HepG2 (cell line): Measurements from ENCODE around the gene UTP4. TPM values are rescaled to one million over a fixed set of nuclear protein-coding genes. Genes with fewer than 3 reads are reported as not detected.

Experiments
- BRCA1 ChIP-seq: sonication (generic); formaldehyde crosslinking; IDR thresholded peaks from 2 replicates; pipeline ENCODE4 v1.4.0; 2020; ENCODE audit warnings: missing genetic modification reagents
- CREB1 ChIP-seq, 2 experiments: fragments of 450-650 bp in 1 of 2; IDR thresholded peaks; 2 replicates each; pipeline ENCODE4 v1.6.1; 2016 to 2017; ENCODE audit warnings: control low read depth in 1 of 2, mild to moderate bottlenecking in 1 of 2, missing compliant biosample characterization in 1 of 2, missing genetic modification characterization in 1 of 2
- JUNB ChIP-seq: sonication (generic); formaldehyde crosslinking; IDR thresholded peaks from 2 replicates; pipeline ENCODE4 v1.8.0; 2022; ENCODE audit warnings: missing genetic modification reagents, mild to moderate bottlenecking, borderline replicate concordance
- KAT7 ChIP-seq: IDR thresholded peaks from 2 replicates; pipeline ENCODE4 v1.6.1; 2018; ENCODE audit warnings: borderline replicate concordance, missing compliant biosample characterization
- KLF11 ChIP-seq: IDR thresholded peaks from 2 replicates; pipeline ENCODE4 v1.6.1; 2016; ENCODE audit warnings: missing compliant biosample characterization
- KLF13 ChIP-seq: sonication (generic); formaldehyde crosslinking; IDR thresholded peaks from 2 replicates; pipeline ENCODE4 v1.4.0; 2020; ENCODE audit warnings: mild to moderate bottlenecking, missing genetic modification reagents
- MBNL3 ChIP-seq: fragments of 250-450 bp; sonication (Bioruptor Pico); conservative IDR thresholded peaks from 2 replicates; pipeline ENCODE4 v1.8.0; 2022; ENCODE audit warnings: mild to moderate bottlenecking, inconsistent platforms
- NFRKB ChIP-seq: fragments of 450-650 bp; IDR thresholded peaks from 2 replicates; pipeline ENCODE4 v1.6.1; 2017
- PAX8 ChIP-seq: sonication (generic); formaldehyde crosslinking; IDR thresholded peaks from 2 replicates; pipeline ENCODE4 v1.8.0; 2022; ENCODE audit warnings: mild to moderate bottlenecking, missing genetic modification reagents, borderline replicate concordance
- RBFOX2 ChIP-seq: fragments of 200-400 bp; formaldehyde crosslinking; IDR thresholded peaks from 2 replicates; pipeline ENCODE4 v1.6.1; 2017; ENCODE audit warnings: low read depth, mild to moderate bottlenecking, low read length
- TCF7 ChIP-seq: sonication (generic); IDR thresholded peaks from 2 replicates; pipeline ENCODE4 v1.6.1; 2016; ENCODE audit warnings: antibody characterized with exemption, low read depth
- THAP11 ChIP-seq: IDR thresholded peaks from 2 replicates; pipeline ENCODE4 v1.6.1; 2016; ENCODE audit warnings: missing biosample characterization, missing genetic modification reagents
- ZBTB21 ChIP-seq: sonication (generic); formaldehyde crosslinking; IDR thresholded peaks from 2 replicates; pipeline ENCODE4 v1.4.0; 2020; ENCODE audit warnings: missing genetic modification reagents
- ZNF143 ChIP-seq: sonication (generic); formaldehyde crosslinking; IDR thresholded peaks from 2 replicates; pipeline ENCODE4 v1.4.0; 2020; ENCODE audit warnings: missing genetic modification reagents
- ZNF329 ChIP-seq: sonication (generic); formaldehyde crosslinking; IDR thresholded peaks from 2 replicates; pipeline ENCODE4 v1.9.0; 2021; ENCODE audit warnings: low read depth, mild to moderate bottlenecking, missing genetic modification reagents
- ZNF441 ChIP-seq: sonication (generic); formaldehyde crosslinking; IDR thresholded peaks from 2 replicates; pipeline ENCODE4 v1.7.0; 2021; ENCODE audit warnings: missing genetic modification reagents, borderline replicate concordance
- ZNF7 ChIP-seq: IDR thresholded peaks from 2 replicates; pipeline ENCODE4 v1.6.1; 2016; ENCODE audit warnings: missing biosample characterization, missing genetic modification reagents
- ZNF713 ChIP-seq: sonication (generic); formaldehyde crosslinking; IDR thresholded peaks from 2 replicates; pipeline ENCODE4 v1.4.0; 2020; ENCODE audit warnings: mild to moderate bottlenecking, missing genetic modification reagents
- ZNF781 ChIP-seq: sonication (generic); formaldehyde crosslinking; IDR thresholded peaks from 2 replicates; pipeline ENCODE4 v1.5.1; 2020; ENCODE audit warnings: borderline replicate concordance, mild to moderate bottlenecking, missing genetic modification reagents; ENCODE audit errors: not compliant biosample characterization
- ZSCAN31 ChIP-seq: sonication (generic); formaldehyde crosslinking; IDR thresholded peaks from 2 replicates; pipeline ENCODE4 v1.5.0; 2020; ENCODE audit warnings: low read depth, mild to moderate bottlenecking, missing genetic modification reagents
- polyA plus RNA-seq, 8 experiments: library from polyadenylated mRNA; depleted of rRNA in 3 of 8; stranded (reverse) in 7 of 8; unstranded in 1 of 8; fragments of >200 nt; fragmentation: Illumina TruSeq in 4 of 8; extraction: Trizol in 4 of 8; gene quantifications; 2 replicates each; pipeline versions ENCODE4 v1.2.1 to v1.2.3, GENCODE V29; 2011 to 2016; ENCODE audit warnings: low read depth in 4 of 8, missing spikeins in 1 of 8, mixed read lengths in 1 of 8; ENCODE audit not compliant: insufficient read depth in 1 of 8
- total RNA-seq, 5 experiments: library from RNA; depleted of rRNA; stranded (reverse); fragments of >200 nt; fragmentation: Illumina TruSeq; extraction: Trizol; gene quantifications; 2 replicates each; pipeline ENCODE4 v1.2.3, GENCODE V29; 2016; ENCODE audit warnings: low read depth in 1 of 5
- TF ChIP-seq, protein P1 (sequence below): sonication (generic); formaldehyde crosslinking; IDR thresholded peaks from 2 replicates; pipeline ENCODE4 v1.4.0; 2020; ENCODE audit warnings: missing genetic modification reagents
- TF ChIP-seq, protein P2 (sequence below): sonication (generic); formaldehyde crosslinking; IDR thresholded peaks from 2 replicates; pipeline ENCODE4 v1.4.0; 2020; ENCODE audit warnings: missing genetic modification reagents, borderline replicate concordance
- TF ChIP-seq, protein P3 (sequence below): IDR thresholded peaks from 2 replicates; pipeline ENCODE4 v1.6.1; 2016; ENCODE audit warnings: missing compliant biosample characterization, missing genetic modification reagents, borderline replicate concordance

UTP4 gene
- total and polyA plus RNA-seq, 2 of the 13 experiments (the other 11 are each of a cell fraction or from before 2014, with no cell fraction given): 30.0 to 85.8 TPM

DNA sequence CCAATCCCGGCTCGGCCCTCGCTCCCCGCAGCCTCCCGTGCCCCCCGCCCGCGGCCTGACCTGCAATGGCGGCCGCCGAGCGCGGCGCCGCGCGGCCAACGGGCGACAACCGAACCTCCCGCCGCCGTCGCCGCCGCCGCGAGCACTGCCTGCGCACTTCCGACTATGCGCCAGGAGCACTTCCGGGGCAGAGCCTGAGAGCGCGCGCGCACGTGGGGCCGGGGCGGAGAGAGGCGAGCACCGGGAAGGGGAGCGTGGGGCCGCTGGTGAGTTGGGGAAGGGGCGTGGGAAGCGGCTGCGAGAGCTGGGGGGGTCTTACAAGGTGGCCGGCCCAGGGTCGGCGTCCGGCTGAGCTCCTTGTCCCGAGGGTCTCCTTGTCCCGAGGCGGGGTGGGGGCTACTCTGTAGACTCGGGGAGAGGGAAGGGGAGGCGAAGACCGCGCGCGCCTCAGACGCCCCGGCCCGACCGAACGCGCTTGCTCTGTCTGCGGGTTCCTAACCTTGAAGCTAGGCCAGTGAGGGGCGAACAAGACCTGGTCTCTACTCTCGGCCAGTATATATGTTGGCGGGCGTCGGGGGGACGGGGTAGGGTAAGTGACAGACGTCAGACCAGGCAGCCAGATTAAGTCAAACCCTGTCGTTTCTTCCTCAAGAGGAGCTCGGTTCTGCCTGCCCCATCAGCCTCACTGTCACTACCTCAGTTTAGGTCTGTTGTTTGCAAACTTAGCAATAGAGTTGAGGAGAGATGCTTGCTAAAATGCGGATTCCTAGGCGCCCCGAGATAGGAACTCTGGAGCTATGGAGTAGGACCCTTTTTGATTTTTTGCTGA is at the start of gene UTP4, which contains the start of gene CHTF8 (continued):
- TF ChIP-seq, protein P1, sequence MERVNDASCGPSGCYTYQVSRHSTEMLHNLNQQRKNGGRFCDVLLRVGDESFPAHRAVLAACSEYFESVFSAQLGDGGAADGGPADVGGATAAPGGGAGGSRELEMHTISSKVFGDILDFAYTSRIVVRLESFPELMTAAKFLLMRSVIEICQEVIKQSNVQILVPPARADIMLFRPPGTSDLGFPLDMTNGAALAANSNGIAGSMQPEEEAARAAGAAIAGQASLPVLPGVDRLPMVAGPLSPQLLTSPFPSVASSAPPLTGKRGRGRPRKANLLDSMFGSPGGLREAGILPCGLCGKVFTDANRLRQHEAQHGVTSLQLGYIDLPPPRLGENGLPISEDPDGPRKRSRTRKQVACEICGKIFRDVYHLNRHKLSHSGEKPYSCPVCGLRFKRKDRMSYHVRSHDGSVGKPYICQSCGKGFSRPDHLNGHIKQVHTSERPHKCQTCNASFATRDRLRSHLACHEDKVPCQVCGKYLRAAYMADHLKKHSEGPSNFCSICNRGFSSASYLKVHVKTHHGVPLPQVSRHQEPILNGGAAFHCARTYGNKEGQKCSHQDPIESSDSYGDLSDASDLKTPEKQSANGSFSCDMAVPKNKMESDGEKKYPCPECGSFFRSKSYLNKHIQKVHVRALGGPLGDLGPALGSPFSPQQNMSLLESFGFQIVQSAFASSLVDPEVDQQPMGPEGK: peak; percentile 46; the same call in 1 of the 2 replicates
- TF ChIP-seq ZNF713 (no peak), BRCA1 (peak; percentile 82; the same call in 1 of the 2 replicates), NFRKB (no peak), ZNF329 (CRISPR knock-in tag) (0 out of 2 replicates have a peak, but pooled peaks have one; percentile 51), RBFOX2 (peak; percentile 99), ZNF143 (CRISPR knock-in tag) (no peak), PAX8 (no peak; the same call in 1 of the 2 replicates), KAT7 (CRISPR knock-in tag) (no peak; the same call in none of the 2 replicates), ZNF7 (no peak), ZSCAN31 (peak; percentile 35; the same call in 1 of the 2 replicates), TCF7 (no peak), ZNF441 (CRISPR knock-in tag) (peak; percentile 78; the same call in 1 of the 2 replicates), MBNL3 (no peak), ZBTB21 (CRISPR knock-in tag) (peak; percentile 55), KLF11 (CRISPR knock-in tag) (no peak), CREB1 (IDR thresholded peaks at IDR 0.05) (peak; percentile 49; the same call in 1 of the 2 replicates), CREB1 (CRISPR knock-in tag; IDR thresholded peaks at IDR 0.05) (no peak), JUNB (CRISPR knock-in tag) (no peak; the same call in 1 of the 2 replicates), KLF13 (CRISPR knock-in tag) (no peak), THAP11 (peak; percentile 83), ZNF781 (CRISPR knock-in tag) (peak; percentile 38)
- TF ChIP-seq, protein P2, sequence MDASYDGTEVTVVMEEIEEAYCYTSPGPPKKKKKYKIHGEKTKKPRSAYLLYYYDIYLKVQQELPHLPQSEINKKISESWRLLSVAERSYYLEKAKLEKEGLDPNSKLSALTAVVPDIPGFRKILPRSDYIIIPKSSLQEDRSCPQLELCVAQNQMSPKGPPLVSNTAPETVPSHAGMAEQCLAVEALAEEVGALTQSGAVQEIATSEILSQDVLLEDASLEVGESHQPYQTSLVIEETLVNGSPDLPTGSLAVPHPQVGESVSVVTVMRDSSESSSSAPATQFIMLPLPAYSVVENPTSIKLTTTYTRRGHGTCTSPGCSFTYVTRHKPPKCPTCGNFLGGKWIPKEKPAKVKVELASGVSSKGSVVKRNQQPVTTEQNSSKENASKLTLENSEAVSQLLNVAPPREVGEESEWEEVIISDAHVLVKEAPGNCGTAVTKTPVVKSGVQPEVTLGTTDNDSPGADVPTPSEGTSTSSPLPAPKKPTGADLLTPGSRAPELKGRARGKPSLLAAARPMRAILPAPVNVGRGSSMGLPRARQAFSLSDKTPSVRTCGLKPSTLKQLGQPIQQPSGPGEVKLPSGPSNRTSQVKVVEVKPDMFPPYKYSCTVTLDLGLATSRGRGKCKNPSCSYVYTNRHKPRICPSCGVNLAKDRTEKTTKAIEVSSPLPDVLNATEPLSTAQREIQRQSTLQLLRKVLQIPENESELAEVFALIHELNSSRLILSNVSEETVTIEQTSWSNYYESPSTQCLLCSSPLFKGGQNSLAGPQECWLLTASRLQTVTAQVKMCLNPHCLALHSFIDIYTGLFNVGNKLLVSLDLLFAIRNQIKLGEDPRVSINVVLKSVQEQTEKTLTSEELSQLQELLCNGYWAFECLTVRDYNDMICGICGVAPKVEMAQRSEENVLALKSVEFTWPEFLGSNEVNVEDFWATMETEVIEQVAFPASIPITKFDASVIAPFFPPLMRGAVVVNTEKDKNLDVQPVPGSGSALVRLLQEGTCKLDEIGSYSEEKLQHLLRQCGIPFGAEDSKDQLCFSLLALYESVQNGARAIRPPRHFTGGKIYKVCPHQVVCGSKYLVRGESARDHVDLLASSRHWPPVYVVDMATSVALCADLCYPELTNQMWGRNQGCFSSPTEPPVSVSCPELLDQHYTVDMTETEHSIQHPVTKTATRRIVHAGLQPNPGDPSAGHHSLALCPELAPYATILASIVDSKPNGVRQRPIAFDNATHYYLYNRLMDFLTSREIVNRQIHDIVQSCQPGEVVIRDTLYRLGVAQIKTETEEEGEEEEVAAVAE (CRISPR knock-in tag): no peak; the same call in 1 of the 2 replicates
- TF ChIP-seq, protein P3, sequence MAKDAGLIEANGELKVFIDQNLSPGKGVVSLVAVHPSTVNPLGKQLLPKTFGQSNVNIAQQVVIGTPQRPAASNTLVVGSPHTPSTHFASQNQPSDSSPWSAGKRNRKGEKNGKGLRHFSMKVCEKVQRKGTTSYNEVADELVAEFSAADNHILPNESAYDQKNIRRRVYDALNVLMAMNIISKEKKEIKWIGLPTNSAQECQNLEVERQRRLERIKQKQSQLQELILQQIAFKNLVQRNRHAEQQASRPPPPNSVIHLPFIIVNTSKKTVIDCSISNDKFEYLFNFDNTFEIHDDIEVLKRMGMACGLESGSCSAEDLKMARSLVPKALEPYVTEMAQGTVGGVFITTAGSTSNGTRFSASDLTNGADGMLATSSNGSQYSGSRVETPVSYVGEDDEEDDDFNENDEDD: peak; percentile 90
